ENCODE data around the gene C5orf63.

DNA sequence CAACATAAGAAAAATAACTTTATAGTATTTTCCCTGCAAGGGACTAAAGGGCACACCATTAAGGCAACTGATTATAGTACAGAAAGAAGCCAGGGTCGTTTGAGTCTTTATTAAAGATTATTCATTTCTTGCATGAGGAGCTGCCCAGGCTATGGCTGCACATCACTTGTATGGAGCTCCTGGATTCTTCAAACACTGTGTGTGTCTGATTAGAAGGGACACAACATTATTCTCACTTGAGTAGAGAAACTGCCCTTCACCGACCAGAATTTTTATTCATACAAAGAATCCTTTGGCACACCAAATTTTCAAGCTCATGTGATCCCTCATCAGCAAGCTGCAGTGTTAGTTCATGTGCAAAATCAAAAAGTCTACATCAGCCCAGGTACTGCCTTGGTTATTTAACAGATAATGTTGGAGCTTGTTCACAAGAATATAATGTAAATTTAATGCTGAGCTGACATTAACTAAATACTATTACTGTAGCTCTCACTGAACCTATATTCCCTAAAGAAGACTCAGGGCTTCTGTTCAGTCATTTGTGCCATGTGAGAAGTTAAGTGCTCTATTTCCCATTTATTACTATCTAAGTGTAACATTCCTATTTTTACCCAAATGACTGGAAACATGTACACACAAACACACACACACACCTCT, 9.9 kb downstream of the C5orf63 start:
- TF ChIP-seq, protein P1, sequence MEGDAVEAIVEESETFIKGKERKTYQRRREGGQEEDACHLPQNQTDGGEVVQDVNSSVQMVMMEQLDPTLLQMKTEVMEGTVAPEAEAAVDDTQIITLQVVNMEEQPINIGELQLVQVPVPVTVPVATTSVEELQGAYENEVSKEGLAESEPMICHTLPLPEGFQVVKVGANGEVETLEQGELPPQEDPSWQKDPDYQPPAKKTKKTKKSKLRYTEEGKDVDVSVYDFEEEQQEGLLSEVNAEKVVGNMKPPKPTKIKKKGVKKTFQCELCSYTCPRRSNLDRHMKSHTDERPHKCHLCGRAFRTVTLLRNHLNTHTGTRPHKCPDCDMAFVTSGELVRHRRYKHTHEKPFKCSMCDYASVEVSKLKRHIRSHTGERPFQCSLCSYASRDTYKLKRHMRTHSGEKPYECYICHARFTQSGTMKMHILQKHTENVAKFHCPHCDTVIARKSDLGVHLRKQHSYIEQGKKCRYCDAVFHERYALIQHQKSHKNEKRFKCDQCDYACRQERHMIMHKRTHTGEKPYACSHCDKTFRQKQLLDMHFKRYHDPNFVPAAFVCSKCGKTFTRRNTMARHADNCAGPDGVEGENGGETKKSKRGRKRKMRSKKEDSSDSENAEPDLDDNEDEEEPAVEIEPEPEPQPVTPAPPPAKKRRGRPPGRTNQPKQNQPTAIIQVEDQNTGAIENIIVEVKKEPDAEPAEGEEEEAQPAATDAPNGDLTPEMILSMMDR (IDR thresholded peaks at IDR 0.05; ENCODE audit: low read depth, low read length, poor library complexity, severe bottlenecking), result no peak
- no peak for TF ChIP-seq EZH2phosphoT487 (IDR thresholded peaks at IDR 0.05; ENCODE audit: borderline replicate concordance, low read length)
